Ishikawa (cell line): ENCODE results near the gene RAC2.

Experiments used
- CEBPB ChIP-seq: IDR thresholded peaks from 2 replicates; pipeline ENCODE4 v1.6.1; 2012
- CREB1 ChIP-seq: IDR thresholded peaks from 2 replicates; pipeline ENCODE4 v1.6.1; 2012; ENCODE audit warnings: low read depth
- EGR1 ChIP-seq: IDR thresholded peaks from 2 replicates; pipeline ENCODE4 v1.6.1; 2012
- EP300 ChIP-seq: IDR thresholded peaks from 2 replicates; pipeline ENCODE4 v1.6.1; 2012; ENCODE audit warnings: borderline replicate concordance
- FOXM1 ChIP-seq: IDR thresholded peaks from 2 replicates; pipeline ENCODE4 v1.6.1; 2012; ENCODE audit warnings: low read depth, borderline replicate concordance
- MAX ChIP-seq: IDR thresholded peaks from 2 replicates; pipeline ENCODE4 v1.6.1; 2012
- NFIC ChIP-seq: IDR thresholded peaks from 2 replicates; pipeline ENCODE4 v1.6.1; 2012
- RAD21 ChIP-seq: IDR thresholded peaks from 2 replicates; pipeline ENCODE4 v1.6.1; 2012; ENCODE audit warnings: low read depth
- REST ChIP-seq: IDR thresholded peaks from 2 replicates; pipeline ENCODE4 v1.6.1; 2012; ENCODE audit warnings: low read depth, mild to moderate bottlenecking
- TAF1 ChIP-seq: IDR thresholded peaks from 2 replicates; pipeline ENCODE4 v1.6.1; 2012; ENCODE audit warnings: low read depth, mild to moderate bottlenecking
- TCF12 ChIP-seq: IDR thresholded peaks from 2 replicates; pipeline ENCODE4 v1.6.1; 2012; ENCODE audit warnings: low read depth
- TEAD4 ChIP-seq: IDR thresholded peaks from 2 replicates; pipeline ENCODE4 v1.6.1; 2012
- USF1 ChIP-seq: IDR thresholded peaks from 2 replicates; pipeline ENCODE4 v1.6.1; 2012
- YY1 ChIP-seq: IDR thresholded peaks from 2 replicates; pipeline ENCODE4 v1.6.1; 2012; ENCODE audit warnings: low read depth
- ZBTB7A ChIP-seq: IDR thresholded peaks from 2 replicates; pipeline ENCODE4 v1.6.1; 2012; ENCODE audit warnings: low read depth

RAC2 gene

GRCh38 chr22:37244114-37244921, at the start of gene RAC2:
RAC2 (minus strand) TSS chr22:37244269; CDS start chr22:37244148, 121 bp downstream.
- TF ChIP-seq TCF12 (no peak), CREB1 (no peak), MAX (no peak), TEAD4 (no peak), USF1 (no peak), EGR1 (no peak), YY1 (no peak), ZBTB7A (no peak), CEBPB (no peak), REST (no peak), FOXM1 (no peak), EP300 (no peak), TAF1 (no peak)

GRCh38 chr22:37293172-37293571, 49.1 kb upstream of the RAC2 start:
- TF ChIP-seq EP300 (no peak), RAD21 (no peak), USF1 (no peak), TAF1 (no peak), EGR1 (no peak), ZBTB7A (no peak), FOXM1 (no peak), NFIC (no peak), TEAD4 (no peak), CREB1 (no peak), CEBPB (no peak), YY1 (no peak)

- TF ChIP-seq EP300, result no peak
- TF ChIP-seq RAD21, result no peak
- TF ChIP-seq CEBPB, result no peak
- no peak for TF ChIP-seq TEAD4
- TF ChIP-seq CREB1, result no peak
- no peak for TF ChIP-seq TCF12
- TF ChIP-seq REST, result no peak
- no peak for TF ChIP-seq ZBTB7A
- no peak for TF ChIP-seq NFIC
- no peak for TF ChIP-seq MAX
- no peak for TF ChIP-seq TAF1
- TF ChIP-seq USF1, result no peak
- no peak for TF ChIP-seq EGR1
- no peak for TF ChIP-seq YY1
- TF ChIP-seq FOXM1, result no peak
Observed at GRCh38 chr22:37292641-37293040, 48.6 kb upstream of the RAC2 start.

- TF ChIP-seq USF1, result peak; percentile 75
- TF ChIP-seq NFIC, result no peak
Observed at GRCh38 chr22:37291559-37292298, 47.7 kb upstream of the RAC2 start.

- TF ChIP-seq REST (no peak), FOXM1 (no peak), TCF12 (no peak), CEBPB (no peak), EGR1 (no peak), TEAD4 (no peak), NFIC (no peak), TAF1 (no peak), USF1 (no peak), EP300 (no peak), CREB1 (no peak)
Observed at GRCh38 chr22:37290737-37291136, 46.7 kb upstream of the RAC2 start.
